Vein endothelial cell (primary cell): ENCODE data around the gene SSX2. TPM values are rescaled to one million over a fixed set of nuclear protein-coding genes. Genes with fewer than 3 reads are reported as not detected.

Source experiments
- small RNA-seq: library from RNA; depleted of rRNA; stranded (forward); fragments of <200 nt; gene quantifications from one replicate; pipeline ENCODE3, GENCODE V24; 2012
- total RNA-seq: library from RNA; depleted of rRNA; stranded (reverse); fragments of >200 nt; gene quantifications from 2 replicates; pipeline ENCODE4 v1.2.3, GENCODE V29; 2012

The SSX2 gene
- total RNA-seq = not detected in 2 replicates

GRCh38 chrX:52707078-52707477, at the start of gene SSX2:
SSX2 (minus strand) TSS chrX:52707178; CDS start chrX:52705749, 1,429 bp downstream.

GRCh38 chrX:52750952-52751351, 44.0 kb upstream of the SSX2 start, which contains the start of gene SSX2B:
SSX2B (plus strand) TSS chrX:52751252; CDS start chrX:52752681, 1,429 bp downstream.

GRCh38 chrX:52654800-52655199, 52.2 kb downstream of the SSX2 start, which contains the start of gene SSX7:
SSX7 (minus strand) TSS chrX:52654900; CDS start chrX:52653472, 1,428 bp downstream.

Small RNAs within 50 kb of the gene (small RNA-seq; reads per million reads assigned to genes)
- gene AC244505.3 = not detected
- gene AC244505.5 = not detected
- gene AL450023.3 = not detected
- not detected for gene RNA5SP504

Other genes with a start within 250 kb of the SSX2 start
- not detected in 2 replicates for gene XAGE1A, start 211.4 kb downstream of the SSX2 start, total RNA-seq
- gene XAGE1B, start 190.1 kb downstream of the SSX2 start, total RNA-seq = not detected in 2 replicates
- gene SSX7, start 52.3 kb downstream of the SSX2 start, total RNA-seq = not detected in 2 replicates
- not detected in 2 replicates for gene SSX2B, start 44.1 kb upstream of the SSX2 start, total RNA-seq
- gene SPANXN5, start 90.2 kb upstream of the SSX2 start, total RNA-seq = not detected in 2 replicates
- gene XAGE5, start 104.1 kb upstream of the SSX2 start, total RNA-seq = not detected in 2 replicates
- gene XAGE3, start 160.9 kb upstream of the SSX2 start, total RNA-seq = not detected in 2 replicates
- 5.6 and 7.8 TPM in 2 replicates for gene FAM156B, start 190.2 kb upstream of the SSX2 start, total RNA-seq